ENCODE data around the gene NDUFV2.

- TF ChIP-seq, protein P1, sequence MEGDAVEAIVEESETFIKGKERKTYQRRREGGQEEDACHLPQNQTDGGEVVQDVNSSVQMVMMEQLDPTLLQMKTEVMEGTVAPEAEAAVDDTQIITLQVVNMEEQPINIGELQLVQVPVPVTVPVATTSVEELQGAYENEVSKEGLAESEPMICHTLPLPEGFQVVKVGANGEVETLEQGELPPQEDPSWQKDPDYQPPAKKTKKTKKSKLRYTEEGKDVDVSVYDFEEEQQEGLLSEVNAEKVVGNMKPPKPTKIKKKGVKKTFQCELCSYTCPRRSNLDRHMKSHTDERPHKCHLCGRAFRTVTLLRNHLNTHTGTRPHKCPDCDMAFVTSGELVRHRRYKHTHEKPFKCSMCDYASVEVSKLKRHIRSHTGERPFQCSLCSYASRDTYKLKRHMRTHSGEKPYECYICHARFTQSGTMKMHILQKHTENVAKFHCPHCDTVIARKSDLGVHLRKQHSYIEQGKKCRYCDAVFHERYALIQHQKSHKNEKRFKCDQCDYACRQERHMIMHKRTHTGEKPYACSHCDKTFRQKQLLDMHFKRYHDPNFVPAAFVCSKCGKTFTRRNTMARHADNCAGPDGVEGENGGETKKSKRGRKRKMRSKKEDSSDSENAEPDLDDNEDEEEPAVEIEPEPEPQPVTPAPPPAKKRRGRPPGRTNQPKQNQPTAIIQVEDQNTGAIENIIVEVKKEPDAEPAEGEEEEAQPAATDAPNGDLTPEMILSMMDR (IDR thresholded peaks at IDR 0.05): no peak
- TF ChIP-seq POLR2A (IDR thresholded peaks at IDR 0.05): no peak
Observed at GRCh38 chr18:9157806-9158205, 55.3 kb downstream of the NDUFV2 start.

Measured in Peyer's patch (tissue), 4 donors.